Measurements from ENCODE around the gene OSBPL10. TPM values are rescaled to one million over a fixed set of nuclear protein-coding genes. Genes with fewer than 3 reads are reported as not detected.

Gene OSBPL10
- total RNA-seq, 1 donor from 2014 or later: 8.4 TPM

GRCh38 chr3:31753050-31753425 is 228.0 kb downstream of the OSBPL10 start:
- Histone ChIP-seq H3K36me3 (no peaks in the 10 kb centered on the region), H3K27ac (no peak overlapping the region), H3K79me2 (ENCODE audit: low read depth) (no peaks in the 10 kb centered on the region), H3K9me3 (ENCODE audit: low read depth) (no peaks in the 10 kb centered on the region), H3K4me2 (no peak overlapping the region), H3K27me3 (no peaks in the 10 kb centered on the region), H3K9ac (no peak overlapping the region), H3K4me3 (no peak overlapping the region), H2AFZ (replicated peaks) (no peak overlapping the region), H4K20me1 (ENCODE audit: low read depth) (no peaks in the 10 kb centered on the region), H3F3A (ENCODE audit: low read depth) (no peaks in the 10 kb centered on the region), H3K4me1 (peaks cover 6% of the 10 kb centered on the region)
- TF ChIP-seq EZH2phosphoT487 (IDR thresholded peaks at IDR 0.05) (no peak), CTCF (IDR thresholded peaks at IDR 0.05) (no peak), EZH2 (IDR thresholded peaks at IDR 0.05) (no peak)
- H3K36me3 Mint-ChIP-seq: no peaks in the 10 kb centered on the region
- H3K27me3 Mint-ChIP-seq (ENCODE audit: insufficient read depth, low read depth): peaks cover 4% of the 10 kb centered on the region
- no peak for DNase-seq (ENCODE audit: low spot score)
- no peak overlapping the region for H3K27ac Mint-ChIP-seq
- H3K9me3 Mint-ChIP-seq: no peaks in the 10 kb centered on the region
- H3K4me3 Mint-ChIP-seq: no peak overlapping the region
- H3K4me1 Mint-ChIP-seq: peaks cover 11% of the 10 kb centered on the region

DNA sequence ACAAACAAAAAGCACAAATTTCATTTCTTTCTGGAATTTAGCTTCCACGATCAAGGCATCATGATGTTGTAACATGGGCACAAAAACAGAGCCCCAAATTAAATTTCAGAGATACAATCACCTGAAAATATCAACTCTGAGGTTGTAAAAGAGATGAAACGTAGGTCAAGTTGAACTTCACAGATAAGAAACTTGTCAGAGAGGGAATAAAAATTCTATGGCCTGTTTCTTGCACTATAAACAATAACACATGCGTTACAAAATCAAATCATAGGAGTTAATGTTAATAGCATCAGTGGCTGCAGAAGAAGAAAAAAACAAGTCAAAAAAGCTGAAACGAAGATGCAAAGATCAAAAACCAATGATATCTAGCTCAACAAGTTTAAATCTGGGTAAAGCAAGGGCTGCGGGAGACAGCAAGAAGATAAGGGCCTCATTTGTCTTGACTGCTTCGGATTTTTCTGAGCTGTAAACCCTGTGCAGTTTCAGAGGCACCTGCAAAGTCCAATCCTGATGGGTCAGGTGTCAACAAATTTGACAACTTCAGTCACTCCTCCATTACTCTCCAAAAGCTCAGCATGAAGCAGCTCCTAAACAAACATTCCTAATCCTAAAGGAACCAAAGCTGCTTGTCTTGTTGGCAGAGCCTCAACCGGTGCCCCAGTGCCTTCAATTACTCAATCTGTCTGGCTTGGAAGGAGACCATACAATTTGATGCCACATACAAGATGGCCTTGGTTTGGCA is 228.6 kb downstream of the OSBPL10 start:
- no peaks in the 10 kb centered on the region for H4K20me1 ChIP-seq (ENCODE audit: low read depth)
- H3K4me3 Mint-ChIP-seq: no peak overlapping the region
- peaks cover 6% of the 10 kb centered on the region for H3K4me1 ChIP-seq
- no peaks in the 10 kb centered on the region for H3K27me3 ChIP-seq
- no peaks in the 10 kb centered on the region for H3F3A ChIP-seq (ENCODE audit: low read depth)
- no peak overlapping the region for H3K9ac ChIP-seq
- DNase-seq (ENCODE audit: low spot score): peak; percentile 6
- H2AFZ ChIP-seq (replicated peaks): no peak overlapping the region
- no peaks in the 10 kb centered on the region for H3K79me2 ChIP-seq (ENCODE audit: low read depth)
- no peak overlapping the region for H3K4me3 ChIP-seq
- H3K27ac Mint-ChIP-seq: no peak overlapping the region
- H3K27ac ChIP-seq: no peak overlapping the region
- no peaks in the 10 kb centered on the region for H3K9me3 ChIP-seq (ENCODE audit: low read depth)
- no peaks in the 10 kb centered on the region for H3K36me3 Mint-ChIP-seq
- H3K9me3 Mint-ChIP-seq: no peaks in the 10 kb centered on the region
- H3K4me2 ChIP-seq: no peak overlapping the region
- peaks cover 11% of the 10 kb centered on the region for H3K4me1 Mint-ChIP-seq
- TF ChIP-seq CTCF (IDR thresholded peaks at IDR 0.05) (no peak), EZH2 (IDR thresholded peaks at IDR 0.05) (no peak), EZH2phosphoT487 (IDR thresholded peaks at IDR 0.05) (no peak)
- peaks cover 4% of the 10 kb centered on the region for H3K27me3 Mint-ChIP-seq (ENCODE audit: insufficient read depth, low read depth)
- H3K36me3 ChIP-seq: no peaks in the 10 kb centered on the region

- Histone ChIP-seq H3K79me2 (ENCODE audit: low read depth) (no peaks in the 10 kb centered on the region), H3K27ac (no peak overlapping the region), H3K9me3 (ENCODE audit: low read depth) (no peaks in the 10 kb centered on the region), H3K9ac (no peak overlapping the region), H2AFZ (replicated peaks) (no peak overlapping the region), H4K20me1 (ENCODE audit: low read depth) (no peaks in the 10 kb centered on the region), H3K27me3 (no peaks in the 10 kb centered on the region), H3K36me3 (no peaks in the 10 kb centered on the region), H3F3A (ENCODE audit: low read depth) (no peaks in the 10 kb centered on the region), H3K4me3 (no peak overlapping the region), H3K4me1 (peaks cover 6% of the 10 kb centered on the region), H3K4me2 (no peak overlapping the region)
- no peak for TF ChIP-seq EZH2 (IDR thresholded peaks at IDR 0.05)
- TF ChIP-seq CTCF (IDR thresholded peaks at IDR 0.05): no peak
- TF ChIP-seq EZH2phosphoT487 (IDR thresholded peaks at IDR 0.05): no peak
- no peak overlapping the region for H3K4me3 Mint-ChIP-seq
- H3K36me3 Mint-ChIP-seq: no peaks in the 10 kb centered on the region
- DNase-seq (ENCODE audit: low spot score): no peak
- H3K27ac Mint-ChIP-seq: no peak overlapping the region
- H3K4me1 Mint-ChIP-seq: peaks cover 19% of the 10 kb centered on the region
- H3K9me3 Mint-ChIP-seq: no peaks in the 10 kb centered on the region
- peaks cover 6% of the 10 kb centered on the region for H3K27me3 Mint-ChIP-seq (ENCODE audit: insufficient read depth, low read depth)
Observed at GRCh38 chr3:31750341-31750740, 230.7 kb downstream of the OSBPL10 start.

Measured in neural progenitor cell (in vitro differentiated cells).